ENCODE data around the gene SLC39A9.
"Not testable (repeated sequence)": the region's sequence is repeated elsewhere in the genome, so short reads cannot be mapped to it uniquely, and the experiment has no call there.

The SLC39A9 gene

DNA sequence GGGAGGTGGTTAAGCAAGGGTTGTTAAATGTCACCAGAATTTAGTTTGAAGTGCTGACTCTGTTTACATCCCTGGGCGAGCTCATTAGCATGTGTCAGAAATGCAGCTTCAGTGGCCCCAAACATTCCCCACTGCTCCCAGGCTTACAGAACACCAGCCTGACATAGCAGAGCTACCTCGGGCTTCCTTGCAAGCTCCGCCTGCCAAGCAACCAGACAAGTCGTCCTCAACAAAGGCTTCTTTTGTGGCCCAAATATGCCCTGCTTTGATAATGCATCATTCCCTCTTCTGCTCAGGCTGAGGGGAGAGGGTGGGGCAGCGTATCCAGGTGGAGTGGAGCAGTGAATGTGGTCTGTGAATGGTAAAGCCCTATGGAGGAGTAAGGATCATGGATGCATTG lies 28.4 kb upstream of the SLC39A9 start:
- DNase-seq, result no peak

- DNase-seq, result no peak
Measured at GRCh38 chr14:69372146-69372545, 26.3 kb upstream of the SLC39A9 start.

DNA sequence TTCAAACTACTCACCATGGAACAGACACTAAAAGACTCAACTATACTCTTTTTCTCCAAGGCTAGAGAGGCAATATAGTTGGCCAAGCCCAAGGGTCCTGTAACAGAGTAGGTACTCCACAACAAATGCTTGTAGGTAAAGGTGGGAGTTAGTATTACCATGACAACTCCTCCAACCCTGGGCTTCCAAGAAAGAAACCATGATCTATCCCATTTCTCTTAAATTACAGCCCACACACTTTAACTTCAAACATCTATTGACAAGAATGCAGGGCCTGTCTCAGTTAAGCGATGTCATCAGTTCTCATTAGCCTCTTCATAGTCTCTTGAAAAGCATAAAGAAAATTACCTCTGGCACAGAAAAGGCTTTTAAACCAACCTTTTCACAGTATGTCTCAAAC lies 25.4 kb upstream of the SLC39A9 start:
- DNase-seq, result no peak

- DNase-seq, result no peak
Measured at GRCh38 chr14:69374235-69374634, 24.3 kb upstream of the SLC39A9 start.

GRCh38 chr14:69375182-69375581 lies 23.3 kb upstream of the SLC39A9 start:
- no peak for DNase-seq

DNA sequence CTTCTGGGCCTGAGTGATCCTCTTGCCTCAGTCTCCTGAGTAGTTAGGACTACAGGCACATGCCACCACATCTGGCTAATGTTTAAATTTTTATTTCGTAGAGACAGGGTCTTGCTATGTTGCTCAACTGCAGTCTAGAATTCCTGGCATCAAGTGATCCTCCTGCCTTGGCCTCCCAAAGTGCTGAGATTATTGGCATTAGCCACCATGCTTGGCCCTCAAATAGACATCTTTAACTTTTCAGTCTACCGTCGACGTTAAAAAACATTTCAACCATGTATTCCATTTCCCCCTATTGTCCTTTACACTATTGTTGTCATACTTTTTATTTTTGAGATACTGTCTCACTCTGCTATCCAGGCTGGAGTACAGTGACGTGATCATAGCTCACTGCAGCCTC lies 22.8 kb upstream of the SLC39A9 start:
- no peak for DNase-seq

DNA sequence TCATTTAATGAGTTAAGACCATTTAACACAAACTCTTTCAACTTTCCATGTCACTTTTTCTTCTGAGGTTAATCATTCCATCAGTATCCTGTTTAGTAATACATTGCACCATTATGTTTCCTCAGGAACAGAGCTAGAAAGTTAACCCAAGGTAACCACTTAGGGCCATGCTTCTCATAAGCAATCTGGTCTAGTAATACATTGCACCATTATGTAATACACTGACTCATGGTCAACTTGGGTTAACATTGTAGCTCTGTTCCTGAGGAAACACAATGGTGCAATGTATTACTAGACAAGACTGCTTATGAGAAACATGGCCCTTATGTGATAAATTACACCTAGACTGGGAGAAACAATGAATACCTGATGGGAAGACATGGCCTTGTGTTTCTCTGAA lies 22.1 kb upstream of the SLC39A9 start:
- DNase-seq, result no peak

DNA sequence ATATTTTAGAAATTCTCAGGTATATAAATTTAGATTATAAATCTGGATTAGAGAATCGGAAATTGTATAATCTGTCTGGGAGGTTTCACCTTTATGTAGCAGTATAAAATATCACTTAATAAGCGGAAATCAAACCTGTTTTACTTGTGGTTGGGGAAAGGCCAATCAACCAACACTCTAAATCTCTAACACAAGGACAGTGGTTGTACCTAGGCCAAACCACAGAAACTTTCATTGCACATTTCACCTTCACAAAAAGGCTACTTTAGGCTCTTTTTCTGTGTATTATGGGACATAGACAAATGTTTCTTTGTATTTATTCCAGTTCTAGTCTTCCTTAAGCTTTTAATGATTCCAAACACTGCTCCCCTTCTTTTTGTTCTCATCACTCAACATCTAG lies 20.2 kb upstream of the SLC39A9 start:
- DNase-seq, result no peak

DNA sequence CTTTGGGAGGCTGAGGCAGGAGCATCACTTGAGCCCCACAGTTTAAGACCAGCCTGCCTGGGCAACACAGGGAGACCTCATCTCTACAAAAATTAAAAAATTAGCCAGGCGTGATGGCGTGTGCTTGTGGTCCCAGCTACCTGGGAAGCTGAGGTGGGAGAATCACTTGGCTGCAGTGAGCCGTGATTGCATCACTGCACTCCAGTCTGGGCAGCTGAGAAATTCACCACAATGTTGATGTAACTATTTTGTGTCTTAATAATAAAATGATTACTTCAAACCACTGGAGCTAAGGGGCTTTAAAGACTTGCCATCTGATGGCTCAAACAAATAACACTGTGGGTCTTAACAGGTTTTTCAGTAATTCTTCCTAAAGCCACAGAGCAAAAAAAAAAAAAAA lies 11.2 kb upstream of the SLC39A9 start:
- no peak for DNase-seq

DNA sequence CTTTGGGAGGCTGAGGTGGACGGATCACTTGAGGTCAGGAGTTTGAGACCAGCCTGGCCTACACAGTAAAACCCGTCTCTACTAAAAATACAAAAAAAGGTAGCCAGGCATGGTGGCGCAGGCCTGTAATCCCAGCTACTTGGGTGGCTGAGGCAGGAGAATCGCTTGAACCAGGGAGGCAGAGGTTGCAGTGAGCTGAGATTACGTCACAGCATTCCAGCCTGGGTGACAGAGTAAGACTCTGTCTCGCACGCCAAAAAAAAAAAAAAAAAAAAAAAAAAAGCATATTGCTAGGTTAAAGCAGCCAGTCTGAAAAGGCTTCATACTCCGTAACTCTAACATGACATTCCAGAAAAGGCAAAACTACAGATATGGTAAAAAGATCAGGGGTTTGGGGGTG lies 7.1 kb upstream of the SLC39A9 start:
- not testable (repeated sequence) for DNase-seq

- no peak for DNase-seq
Measured at GRCh38 chr14:69392481-69392880, 6.0 kb upstream of the SLC39A9 start.

- DNase-seq, result no peak
Measured at GRCh38 chr14:69395929-69396328, 2.6 kb upstream of the SLC39A9 start.

GRCh38 chr14:69398818-69399210 lies 322 bp downstream of the SLC39A9 start:
- DNase-seq, result no peak

DNA sequence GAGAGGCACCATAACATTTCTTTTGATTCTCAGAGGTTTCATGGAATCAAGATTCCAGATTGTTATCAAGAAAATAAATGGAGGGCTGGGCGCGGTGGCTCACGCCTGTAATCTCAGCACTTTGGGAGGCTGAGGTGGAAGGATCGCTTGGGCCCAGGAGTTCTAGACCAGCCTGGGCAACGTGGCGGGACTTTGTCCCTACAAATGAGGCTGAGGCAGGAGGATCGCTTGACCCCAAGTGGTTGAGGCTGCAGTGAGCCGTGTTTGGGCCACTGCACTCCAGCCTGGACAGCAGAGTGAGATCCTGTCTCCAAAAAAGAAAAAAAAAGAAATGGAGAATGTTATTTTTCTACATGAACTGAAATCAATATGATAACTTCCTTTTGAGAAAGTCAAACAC lies 1.3 kb downstream of the SLC39A9 start:
- no peak for DNase-seq

GRCh38 chr14:69400154-69400553 lies 1.7 kb downstream of the SLC39A9 start:
- DNase-seq, result no peak

- DNase-seq, result no peak
Measured at GRCh38 chr14:69401841-69402240, 3.3 kb downstream of the SLC39A9 start.

DNA sequence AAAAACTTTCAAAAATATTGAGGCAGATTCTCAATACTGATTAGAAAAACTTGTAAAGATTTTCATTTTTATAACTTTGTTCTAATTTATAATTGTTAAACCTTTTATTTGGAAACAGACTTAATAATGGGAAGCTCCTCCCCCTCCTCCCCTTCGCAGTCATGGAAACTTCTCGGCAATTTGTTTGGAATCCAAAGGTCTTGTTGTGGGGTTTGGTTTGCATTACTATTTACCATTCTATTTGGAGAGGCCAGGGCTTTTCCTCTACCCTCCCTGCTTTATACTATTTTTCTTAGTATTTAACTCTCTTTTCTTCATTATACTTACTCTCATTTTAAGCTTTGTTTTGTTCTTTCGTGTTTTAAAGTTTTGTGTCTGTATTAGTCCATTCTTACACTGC lies 6.0 kb downstream of the SLC39A9 start:
- DNase-seq, result no peak

GRCh38 chr14:69404883-69405282 lies 6.4 kb downstream of the SLC39A9 start:
- no peak for DNase-seq

- no peak for DNase-seq
Measured at GRCh38 chr14:69405762-69406161, 7.3 kb downstream of the SLC39A9 start.

GRCh38 chr14:69408331-69408960 lies 10.0 kb downstream of the SLC39A9 start:
- no peak for DNase-seq

- DNase-seq, result no peak
Measured at GRCh38 chr14:69413483-69413882, 15.0 kb downstream of the SLC39A9 start.

GRCh38 chr14:69416087-69416486 lies 17.6 kb downstream of the SLC39A9 start:
- not testable (repeated sequence) for DNase-seq

DNA sequence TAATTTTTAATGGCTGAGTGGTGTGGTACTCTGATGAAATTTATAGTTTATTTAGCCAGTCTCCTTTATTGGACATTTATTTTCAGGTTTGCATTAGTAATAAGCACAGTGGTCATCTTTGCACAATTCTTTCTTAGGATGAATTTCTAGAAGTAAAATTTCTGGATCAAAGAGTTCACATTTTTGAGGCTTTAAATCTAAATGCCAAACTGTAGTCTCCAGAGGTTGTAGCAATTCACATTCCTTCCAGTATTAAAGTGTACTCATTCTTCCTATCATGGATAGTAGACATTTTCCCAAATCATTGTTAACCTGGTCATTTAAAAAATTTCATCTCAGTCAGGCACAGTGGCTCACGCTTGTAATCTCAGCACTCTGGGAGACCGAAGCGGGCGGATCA lies 24.8 kb downstream of the SLC39A9 start:
- DNase-seq, result no peak

DNA sequence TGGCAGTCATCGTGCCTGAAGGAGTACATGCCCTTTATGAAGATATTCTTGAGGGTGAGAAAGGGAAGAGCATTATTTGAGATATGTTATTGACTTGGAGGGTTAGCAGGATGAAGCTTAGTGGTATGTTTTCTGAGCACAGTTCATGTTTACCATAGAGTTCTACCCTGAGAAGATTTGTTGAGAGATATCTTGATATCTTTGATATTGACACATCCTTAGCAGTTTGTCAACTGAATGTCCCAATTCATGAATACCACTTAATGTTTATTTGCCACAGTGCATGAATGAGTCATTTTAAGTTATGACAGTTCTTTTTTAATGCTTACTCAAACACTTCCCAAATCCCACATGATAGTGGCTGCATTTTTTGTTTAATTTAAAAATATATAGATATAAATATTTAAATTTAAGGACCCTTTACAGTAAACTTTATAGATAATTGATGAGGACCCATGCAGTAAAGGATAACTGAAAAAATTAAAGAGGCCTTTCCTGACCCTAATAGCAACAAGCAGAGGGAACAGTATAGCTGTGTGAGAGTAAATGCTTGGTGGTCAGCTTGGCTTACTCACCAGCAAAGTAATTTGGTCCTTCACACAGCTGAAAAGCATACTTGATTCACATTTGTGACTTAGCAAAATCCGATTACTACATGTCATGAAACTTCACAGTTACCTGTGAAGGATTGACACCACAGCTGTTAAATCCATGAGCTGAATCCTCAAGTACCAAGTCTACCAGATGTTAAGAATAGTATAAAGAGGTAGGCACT lies 25.8 kb downstream of the SLC39A9 start:
- no peak for DNase-seq

GRCh38 chr14:69427596-69427995 lies 29.1 kb downstream of the SLC39A9 start:
- DNase-seq, result no peak
